ES-I3 (cell line): ENCODE measurements around the gene NRTN.
"Not testable (repeated sequence)": the region's sequence is repeated elsewhere in the genome, so short reads cannot be mapped to it uniquely, and the experiment has no call there.

Source experiments
- H3K36me3 ChIP-seq: 2 replicates; pipeline ENCODE4 v1.6.1; 2013; ENCODE audit warnings: mild to moderate bottlenecking, low read length, control low read depth, moderate library complexity; ENCODE audit not compliant: insufficient read depth
- H3K4me1 ChIP-seq: 2 replicates; pipeline ENCODE4 v1.6.1; 2013; ENCODE audit warnings: mild to moderate bottlenecking, control low read depth, low read length; ENCODE audit not compliant: insufficient read depth
- H3K9ac ChIP-seq: 2 replicates; pipeline ENCODE4 v1.6.1; 2013; ENCODE audit warnings: low read depth, mild to moderate bottlenecking, low read length, moderate library complexity
- H3K9me3 ChIP-seq: 2 replicates; pipeline ENCODE4 v1.6.1; 2013; ENCODE audit warnings: mild to moderate bottlenecking, low read length, moderate library complexity; ENCODE audit not compliant: control insufficient read depth, insufficient read depth

The NRTN gene

GRCh38 chr19:5870986-5871394, 66.1 kb downstream of the NRTN start:
- H3K9ac ChIP-seq: no peak overlapping the region
- no peaks in the 10 kb centered on the region for H3K4me1 ChIP-seq
- no peaks in the 10 kb centered on the region for H3K36me3 ChIP-seq
- H3K9me3 ChIP-seq: no peaks in the 10 kb centered on the region

GRCh38 chr19:5873617-5874199, 68.8 kb downstream of the NRTN start:
- H3K9ac ChIP-seq: no peak overlapping the region
- H3K36me3 ChIP-seq: no peaks in the 10 kb centered on the region
- H3K9me3 ChIP-seq: no peaks in the 10 kb centered on the region
- no peaks in the 10 kb centered on the region for H3K4me1 ChIP-seq

GRCh38 chr19:5874496-5874895, 69.6 kb downstream of the NRTN start:
- not testable (repeated sequence) for H3K9me3 ChIP-seq, H3K4me1 ChIP-seq, H3K9ac ChIP-seq, H3K36me3 ChIP-seq

- Histone ChIP-seq H3K36me3 (no peaks in the 10 kb centered on the region), H3K4me1 (no peaks in the 10 kb centered on the region; the same call in 1 of the 2 replicates), H3K9me3 (no peaks in the 10 kb centered on the region), H3K9ac (no peak overlapping the region)
Measured at GRCh38 chr19:5877427-5877826, 72.6 kb downstream of the NRTN start.

GRCh38 chr19:5877882-5878281, 73.0 kb downstream of the NRTN start:
- Histone ChIP-seq H3K4me1 (no peaks in the 10 kb centered on the region; the same call in 1 of the 2 replicates), H3K36me3 (no peaks in the 10 kb centered on the region), H3K9ac (no peak overlapping the region), H3K9me3 (no peaks in the 10 kb centered on the region)
